T follicular helper cell (primary cell): ENCODE measurements around the gene GEMIN4.
"Not testable (repeated sequence)": the region's sequence is repeated elsewhere in the genome, so short reads cannot be mapped to it uniquely, and the experiment has no call there.

Experiments used
- DNase-seq: peaks from one replicate; pipeline ENCODE4 v3.0.0-alpha.2; 2020; ENCODE audit warnings: low read depth

The GEMIN4 gene

DNA sequence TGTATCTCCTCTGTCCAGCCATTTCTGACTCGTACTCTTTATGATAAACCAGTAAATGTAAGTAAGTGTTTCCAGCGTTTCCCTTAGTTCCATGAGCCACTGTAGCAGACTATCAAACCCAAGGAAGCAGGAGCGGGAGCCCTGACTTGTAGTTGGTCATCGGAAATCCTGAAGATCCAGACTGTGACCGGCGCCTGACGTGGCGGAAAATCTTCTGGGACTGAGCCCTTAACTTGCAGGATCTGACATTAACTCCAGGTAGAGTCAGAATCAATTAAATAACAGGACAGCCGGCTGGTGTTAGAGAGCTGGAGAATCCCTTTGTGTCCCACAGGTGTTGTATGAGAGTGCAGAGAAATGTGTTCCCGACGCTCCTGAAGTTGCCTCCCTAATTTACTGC lies 26.0 kb upstream of the GEMIN4 start:
- no peak for DNase-seq

DNA sequence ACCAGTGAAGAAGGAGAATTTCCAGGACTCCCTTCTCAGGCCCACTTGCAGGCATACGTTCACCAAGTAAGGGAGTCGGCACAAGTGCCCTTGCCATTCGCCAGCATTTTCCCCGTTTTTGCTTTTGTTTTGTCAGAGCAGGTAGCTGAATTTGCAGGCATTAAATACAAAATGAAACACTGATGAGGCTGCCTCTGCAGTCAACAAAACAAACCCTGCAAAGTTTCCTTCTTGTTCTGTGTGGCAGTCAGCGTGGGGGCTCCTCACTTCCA lies 22.2 kb upstream of the GEMIN4 start:
- DNase-seq = no peak

DNA sequence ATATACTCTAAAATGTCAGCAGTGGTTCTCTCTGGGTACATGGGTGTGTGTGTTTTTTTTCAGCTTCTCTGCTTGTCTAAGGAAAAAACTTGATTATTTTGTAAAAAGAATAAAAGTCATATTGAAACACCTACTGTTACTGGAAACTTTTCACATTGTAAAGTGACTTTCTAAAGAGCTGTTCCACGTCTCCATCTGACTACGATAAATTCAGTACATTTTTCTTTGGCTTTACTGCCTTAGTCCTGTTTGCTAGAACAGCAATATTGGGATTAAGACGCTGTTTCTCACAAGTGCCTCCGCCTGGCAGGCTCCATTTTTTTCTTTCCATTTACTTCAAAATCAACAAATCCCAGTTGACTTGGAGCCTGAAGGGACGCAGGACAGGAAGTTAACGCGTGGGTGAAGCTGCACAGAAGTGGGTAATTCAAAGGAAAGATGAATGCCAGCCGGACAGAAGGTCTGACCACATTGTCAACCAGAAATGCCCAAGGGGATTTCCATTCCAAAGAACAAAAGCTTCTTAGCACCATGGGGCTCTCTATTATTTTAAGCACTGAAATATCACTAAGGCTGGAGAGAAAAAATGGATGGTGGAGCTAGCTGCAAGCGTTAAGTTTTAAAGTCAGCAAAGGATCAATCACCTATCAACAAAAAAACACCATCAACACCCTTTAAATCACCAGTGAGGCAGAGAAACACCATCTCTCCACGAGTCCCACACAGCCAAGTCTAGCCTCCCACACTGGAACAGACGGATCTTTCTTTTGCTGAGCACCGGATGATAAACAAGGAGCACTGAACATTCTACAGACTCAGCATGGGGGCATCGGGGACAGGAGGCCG lies 21.6 kb upstream of the GEMIN4 start:
- no peak for DNase-seq

DNA sequence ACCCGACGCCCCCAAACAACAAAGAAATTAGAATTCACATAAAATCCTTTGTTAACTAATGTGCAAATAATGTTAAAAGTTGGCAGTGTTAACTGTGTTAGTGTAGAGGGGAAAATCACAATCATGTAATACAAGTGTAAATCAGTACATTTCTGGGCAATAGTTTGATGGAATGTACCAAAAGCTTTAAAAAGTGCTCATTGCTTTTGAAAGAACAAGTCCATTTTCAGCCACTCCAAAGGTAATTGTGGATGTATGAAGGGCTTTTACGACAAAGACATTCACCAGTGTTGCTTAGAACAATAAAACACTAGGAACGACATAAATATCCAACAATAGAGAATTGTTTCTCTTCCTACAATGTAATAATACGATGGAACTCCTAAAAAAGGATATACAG lies 21.0 kb upstream of the GEMIN4 start:
- DNase-seq = no peak

DNA sequence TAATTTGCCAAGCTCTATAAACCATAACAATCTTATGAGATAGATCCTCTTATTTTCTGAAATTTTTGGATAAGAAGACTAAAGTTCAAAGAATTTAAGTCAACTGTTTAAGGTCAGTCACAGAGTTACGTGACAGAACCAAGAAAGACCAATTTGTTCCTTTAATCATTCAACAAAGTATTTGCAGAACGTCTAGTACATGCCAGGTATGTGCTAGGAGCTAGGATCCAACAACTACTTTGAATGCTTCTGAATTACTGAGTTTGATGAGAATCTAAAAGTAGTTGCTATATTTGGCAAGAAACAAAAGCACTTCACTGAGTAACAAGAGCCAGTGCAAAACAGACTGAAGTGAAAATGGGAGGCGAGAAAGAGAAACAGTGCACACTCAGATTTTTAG lies 15.0 kb upstream of the GEMIN4 start:
- no peak for DNase-seq

DNA sequence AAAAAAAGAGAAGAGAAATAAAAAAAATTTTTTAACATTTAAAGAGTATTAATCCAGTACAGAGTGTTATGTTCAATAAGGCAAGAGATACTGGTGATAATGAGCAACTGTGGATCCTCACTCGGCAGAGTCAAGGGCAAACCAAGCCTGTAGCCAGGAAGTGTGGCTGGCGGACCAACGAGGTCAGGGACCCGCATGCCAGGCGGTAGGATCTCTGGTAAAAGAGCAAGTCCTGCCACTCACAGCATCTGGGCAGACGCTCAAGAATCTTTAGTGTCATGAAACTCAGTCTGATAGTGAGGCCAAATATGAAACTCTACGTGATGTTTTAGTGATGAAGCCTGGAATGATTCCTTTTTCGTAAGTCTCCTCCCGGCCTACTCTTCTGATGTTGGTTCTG lies 8.3 kb upstream of the GEMIN4 start:
- DNase-seq = no peak

DNA sequence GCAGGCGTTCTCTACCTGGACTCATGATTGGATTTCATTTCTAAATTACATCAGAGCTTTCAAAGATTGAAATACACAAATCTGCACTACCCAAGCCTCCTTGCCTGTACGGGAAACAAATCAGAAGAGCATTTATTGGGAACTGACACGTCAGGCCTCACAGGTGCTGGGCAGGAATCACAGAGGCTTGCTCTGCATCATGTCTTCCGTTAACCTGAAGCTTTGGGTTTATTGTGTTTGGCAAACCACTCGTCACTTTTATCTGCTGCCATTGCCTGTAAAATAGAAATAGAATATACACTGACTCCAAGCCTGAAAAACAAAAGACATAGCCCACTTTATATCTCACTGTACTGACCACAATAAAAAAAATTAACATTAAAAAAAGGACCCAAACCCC lies 7.9 kb upstream of the GEMIN4 start:
- DNase-seq = no peak

DNA sequence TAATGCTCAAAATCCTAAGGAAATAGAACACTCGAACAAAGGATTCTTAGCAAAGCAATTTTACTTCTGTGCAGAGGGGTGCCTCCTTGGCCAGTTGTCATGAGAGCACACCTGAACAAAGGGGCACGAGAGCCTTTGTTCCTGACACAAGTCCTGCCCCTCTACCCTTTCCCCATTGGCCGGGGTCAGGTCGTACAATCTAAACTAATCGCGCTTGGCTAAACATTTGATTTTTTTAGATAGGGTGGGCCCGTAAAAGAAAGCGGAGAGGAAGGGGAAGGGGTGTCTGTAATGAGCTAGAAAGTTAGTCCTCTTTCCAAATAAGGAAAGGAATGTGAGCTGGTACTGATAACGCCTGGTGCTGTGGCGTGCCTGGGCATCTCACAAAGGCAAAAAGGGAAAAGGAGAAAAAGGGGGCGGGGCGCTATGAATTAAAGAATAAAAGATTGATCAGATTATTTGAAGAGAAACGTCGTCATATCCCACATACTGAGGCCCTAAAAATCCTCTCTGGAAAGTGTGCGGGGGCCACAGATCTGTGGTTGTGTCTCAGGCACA lies 4.0 kb upstream of the GEMIN4 start:
- not testable (repeated sequence) for DNase-seq

DNA sequence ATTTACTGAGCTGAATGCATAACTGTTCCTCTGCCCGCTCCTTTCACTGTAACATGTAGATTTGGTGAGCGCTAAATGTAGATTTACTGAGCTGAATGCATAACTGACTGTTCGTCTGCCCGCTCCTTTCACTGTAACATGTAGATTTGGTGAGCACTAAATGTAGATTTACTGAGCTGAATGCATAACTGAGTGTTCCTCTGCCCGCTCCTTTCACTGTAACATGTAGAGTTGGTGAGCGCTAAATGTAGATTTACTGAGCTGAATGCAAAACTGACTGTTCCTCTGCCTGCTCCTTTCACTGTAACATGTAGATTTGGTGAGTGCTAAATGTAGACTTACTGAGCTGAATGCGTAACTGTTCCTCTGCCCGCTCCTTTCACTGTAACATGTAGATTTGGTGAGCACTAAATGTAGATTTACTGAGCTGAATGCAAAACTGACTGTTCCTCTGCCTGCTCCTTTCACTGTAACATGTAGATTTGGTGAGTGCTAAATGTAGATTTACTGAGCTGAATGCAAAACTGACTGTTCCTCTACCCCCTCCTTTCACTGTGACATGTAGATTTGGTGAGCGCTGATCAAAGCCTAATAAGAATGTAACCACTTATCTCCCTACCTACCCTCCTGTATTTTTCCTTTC lies 3.4 kb upstream of the GEMIN4 start:
- not testable (repeated sequence) for DNase-seq

DNA sequence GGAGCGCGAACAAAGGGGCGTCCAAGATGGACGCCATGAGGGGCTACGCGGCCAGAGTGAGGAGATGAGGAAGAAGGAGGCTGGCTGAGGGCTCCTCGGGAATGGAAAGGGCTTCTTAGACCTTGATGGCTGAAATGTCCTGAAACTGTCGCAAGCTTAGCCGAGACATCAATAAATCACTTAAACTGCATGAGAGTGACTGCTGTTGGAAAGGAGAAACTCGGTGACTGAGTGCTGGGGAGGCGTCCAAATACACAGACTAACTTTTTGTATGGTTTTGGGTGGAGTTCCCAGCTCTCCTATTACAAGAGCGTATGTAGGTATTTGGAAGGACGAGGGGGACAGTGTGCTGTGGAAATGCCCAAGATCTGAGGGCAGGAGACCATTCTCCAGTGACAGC lies 1.4 kb upstream of the GEMIN4 start:
- DNase-seq = no peak

DNA sequence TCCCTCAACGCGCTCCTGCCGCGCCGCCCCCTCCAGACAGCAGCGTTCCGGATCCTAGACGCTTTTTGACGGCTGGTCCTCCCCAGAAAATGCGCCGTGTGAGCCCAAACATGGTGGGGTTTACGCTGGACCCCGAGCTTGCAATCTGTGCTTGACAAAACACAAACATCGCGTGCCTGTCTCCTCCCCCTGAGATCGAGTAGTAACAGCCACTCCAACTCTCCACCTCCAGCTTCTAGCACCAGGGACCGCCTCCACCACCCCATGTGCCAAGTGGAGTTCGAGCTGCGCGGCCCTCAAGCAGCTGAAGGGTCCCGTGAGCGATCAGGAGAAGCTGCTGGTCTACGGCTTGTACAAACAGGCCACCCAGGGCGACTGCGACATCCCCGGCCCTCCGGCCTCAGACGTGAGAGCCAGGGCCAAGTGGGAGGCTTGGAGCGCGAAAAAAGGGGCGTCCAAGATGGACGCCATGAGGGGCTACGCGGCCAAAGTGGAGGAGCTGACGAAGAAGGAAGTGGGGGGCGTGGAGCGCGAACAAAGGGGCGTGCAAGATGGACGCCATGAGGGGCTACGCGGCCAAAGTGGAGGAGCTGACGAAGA lies 656 bp upstream of the GEMIN4 start:
- DNase-seq = no peak

DNA sequence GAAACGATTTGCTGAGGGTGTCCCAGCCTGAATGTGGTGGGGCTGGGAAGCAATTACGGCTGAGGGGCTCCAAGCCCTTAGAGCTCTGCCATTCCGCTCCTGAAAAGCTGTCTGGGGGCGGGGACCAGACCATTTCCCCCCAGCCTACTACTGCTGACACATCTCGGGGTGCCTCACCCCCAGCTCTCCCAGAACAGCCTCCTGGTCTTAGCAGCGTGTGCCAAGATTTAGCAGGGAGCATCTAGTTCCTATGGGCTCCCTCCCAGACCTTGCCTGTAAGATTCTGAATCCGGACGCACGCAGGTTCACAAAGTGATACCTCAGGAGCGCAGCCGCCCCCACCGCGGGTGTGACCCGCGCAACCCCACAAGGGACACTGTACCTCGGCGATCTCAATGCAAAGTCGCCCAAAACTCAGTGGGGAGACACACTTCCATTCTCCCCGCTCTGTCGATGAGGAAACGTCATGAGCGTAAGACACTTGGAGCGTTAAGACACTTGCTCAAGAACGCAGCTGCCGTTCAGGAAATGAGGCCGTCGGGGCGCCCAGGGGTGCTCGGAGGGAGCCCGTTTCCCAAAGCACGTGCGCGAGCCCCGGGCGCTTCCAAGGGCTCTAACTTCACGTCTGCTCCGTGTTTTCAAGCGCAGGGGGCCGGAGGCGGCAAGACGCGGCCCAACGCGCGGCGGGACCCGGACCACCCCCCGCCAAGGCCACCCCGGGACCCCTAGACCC lies 629 bp downstream of the GEMIN4 start:
- DNase-seq = no peak

DNA sequence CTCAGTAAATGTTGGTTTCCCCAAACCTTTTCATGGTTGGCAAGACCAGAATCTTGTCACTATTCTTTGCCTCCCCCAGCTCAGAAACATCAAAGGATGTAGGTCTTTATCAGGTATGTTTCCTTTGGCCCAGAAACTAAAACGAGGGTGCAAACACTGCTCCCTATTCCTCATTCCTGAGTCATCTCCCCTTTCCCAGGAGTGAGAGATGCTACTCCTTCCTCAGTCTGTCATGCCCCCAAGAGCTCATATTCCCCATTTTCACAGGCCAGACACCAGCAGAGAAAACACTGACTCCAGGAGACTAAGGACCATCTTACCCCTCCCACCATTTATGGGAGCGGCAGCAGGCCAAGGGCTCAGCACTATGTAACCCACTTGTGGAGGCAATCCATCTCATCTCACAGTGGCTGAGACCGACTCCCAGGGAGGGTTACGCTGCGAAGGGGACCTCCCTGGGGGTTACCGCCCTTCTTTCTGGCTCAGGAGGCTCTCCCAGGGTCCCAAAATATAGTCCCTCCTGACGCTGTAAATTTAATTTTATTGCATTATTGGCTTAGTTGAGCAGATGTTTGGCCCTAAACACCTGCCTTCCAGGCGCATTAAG lies 1.5 kb downstream of the GEMIN4 start:
- DNase-seq = no peak

DNA sequence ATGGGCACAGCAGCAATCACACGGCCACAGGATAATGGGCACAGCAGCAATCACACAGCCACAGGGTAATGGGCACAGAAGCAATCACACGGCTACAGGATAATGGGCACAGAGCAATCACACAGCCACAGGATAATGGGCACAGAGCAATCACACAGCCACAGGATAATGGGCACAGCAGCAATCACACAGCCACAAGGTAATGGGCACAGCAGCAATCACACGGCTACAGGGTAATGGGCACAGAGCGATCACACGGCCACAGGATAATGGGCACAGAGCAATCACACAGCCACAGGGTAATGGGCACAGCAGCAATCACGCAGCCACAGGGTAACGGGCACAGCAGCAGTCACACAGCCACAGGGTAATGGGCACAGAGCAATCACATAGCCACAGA lies 2.7 kb downstream of the GEMIN4 start:
- not testable (repeated sequence) for DNase-seq

DNA sequence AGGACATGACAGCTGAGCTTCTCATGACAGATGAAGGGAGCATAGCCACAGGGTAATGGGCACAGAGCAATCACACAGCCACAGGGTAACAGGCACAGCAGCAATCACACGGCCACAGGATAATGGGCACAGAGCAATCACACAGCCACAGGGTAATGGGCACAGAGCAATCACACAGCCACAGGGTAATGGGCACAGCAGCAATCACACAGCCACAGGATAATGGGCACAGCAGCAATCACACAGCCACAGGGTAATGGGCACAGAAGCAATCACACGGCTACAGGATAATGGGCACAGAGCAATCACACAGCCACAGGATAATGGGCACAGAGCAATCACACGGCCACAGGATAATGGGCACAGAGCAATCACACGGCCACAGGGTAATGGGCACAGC lies 3.5 kb downstream of the GEMIN4 start:
- DNase-seq = not testable (repeated sequence)

DNA sequence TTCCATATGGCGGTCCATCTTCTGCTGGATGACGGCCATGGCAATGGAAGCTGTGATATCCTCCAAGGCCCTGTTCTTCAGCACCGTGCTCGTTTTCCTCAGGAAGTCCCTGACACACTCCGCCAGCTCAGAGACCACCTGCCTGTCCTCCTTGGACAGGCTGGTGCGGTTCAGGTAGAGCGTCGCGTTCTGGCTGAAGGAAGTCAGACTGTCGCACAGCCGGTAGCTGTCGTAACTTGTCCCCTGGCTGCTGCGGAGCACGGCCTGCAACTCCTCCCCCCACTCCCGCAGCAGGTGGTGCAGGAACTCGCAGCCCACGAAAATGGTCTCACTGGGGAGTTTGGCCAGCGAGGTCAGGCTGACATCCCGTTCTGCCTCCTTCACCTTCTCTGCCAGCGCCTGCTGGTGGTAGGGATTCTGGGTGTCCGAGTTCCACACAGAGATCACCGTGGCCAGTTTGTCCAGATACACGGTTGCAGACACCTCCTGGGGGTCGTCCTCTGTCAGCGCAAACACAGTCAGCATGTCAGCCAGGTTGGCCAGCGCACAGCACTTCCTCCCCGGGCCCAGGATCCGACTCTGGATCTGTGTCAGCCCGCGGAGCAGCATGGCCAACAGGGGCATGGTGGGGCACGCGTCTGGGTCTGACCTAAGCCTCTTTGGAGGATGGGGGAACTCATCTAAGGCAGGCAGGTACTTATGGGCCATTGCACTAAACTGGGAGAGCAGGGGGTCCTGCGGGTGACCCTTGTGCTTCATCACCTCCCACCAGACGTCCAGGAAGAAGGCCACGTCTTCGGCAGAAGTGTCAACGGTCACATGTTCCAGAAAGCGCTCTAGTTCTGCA lies 5.1 kb downstream of the GEMIN4 start:
- no peak for DNase-seq

DNA sequence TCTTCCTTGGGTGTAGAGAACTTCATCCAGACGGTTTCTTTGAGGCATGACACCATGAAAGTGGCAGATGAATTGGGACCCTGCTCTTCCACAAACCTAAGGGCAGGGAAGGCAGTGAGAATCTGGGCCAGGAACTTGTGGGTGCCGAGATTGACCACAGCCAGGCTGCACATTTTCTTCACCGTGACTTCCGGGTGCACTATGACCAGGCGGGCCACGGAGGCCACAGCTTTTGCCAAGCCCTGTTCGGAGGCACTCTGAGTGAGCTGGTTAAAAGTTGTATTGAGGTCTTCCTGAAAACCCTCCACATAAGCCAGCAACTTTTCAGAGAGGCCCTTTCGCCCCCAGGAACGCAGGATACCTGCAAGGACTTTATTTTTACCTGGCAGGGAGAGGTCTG lies 5.9 kb downstream of the GEMIN4 start:
- no peak for DNase-seq

DNA sequence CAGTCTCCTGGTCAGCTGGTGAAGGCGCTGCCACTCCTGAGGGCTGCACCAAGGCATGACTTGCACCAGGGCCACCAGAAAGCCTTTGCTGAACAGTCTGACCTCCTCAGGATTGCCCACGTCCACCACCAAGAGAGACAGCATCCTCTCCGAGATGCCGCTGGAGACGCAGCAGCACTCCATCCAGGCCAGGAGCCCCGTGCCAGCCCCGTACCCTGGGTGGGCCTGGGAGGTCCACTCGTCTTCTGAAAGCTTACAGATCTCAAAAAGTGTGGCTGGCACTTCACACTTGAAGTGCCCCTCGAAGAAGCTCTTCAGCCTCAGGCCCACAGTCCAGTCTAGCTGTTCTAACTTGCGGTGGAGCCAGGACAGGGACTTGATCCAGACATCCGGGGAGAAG lies 6.7 kb downstream of the GEMIN4 start:
- DNase-seq = no peak

DNA sequence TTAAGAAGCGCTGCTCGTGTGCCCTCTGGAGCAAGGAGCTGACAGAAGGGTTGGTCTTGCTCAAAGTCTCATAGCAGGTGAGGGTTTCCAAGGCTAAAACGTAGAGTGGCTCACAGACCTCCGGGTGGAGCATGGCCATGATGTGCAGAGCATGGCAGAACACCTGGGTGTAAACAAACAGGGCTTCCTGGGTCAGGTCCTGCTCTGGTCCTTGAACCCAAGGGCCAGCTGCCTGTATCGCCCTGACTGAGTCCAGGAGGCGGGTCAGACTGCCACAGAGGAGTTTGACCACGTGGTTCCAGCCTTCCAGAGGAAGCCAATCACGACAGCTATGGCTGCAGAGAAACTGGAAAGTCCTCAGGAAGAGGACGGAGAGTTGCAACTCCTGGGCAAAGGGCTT lies 7.1 kb downstream of the GEMIN4 start:
- no peak for DNase-seq

DNA sequence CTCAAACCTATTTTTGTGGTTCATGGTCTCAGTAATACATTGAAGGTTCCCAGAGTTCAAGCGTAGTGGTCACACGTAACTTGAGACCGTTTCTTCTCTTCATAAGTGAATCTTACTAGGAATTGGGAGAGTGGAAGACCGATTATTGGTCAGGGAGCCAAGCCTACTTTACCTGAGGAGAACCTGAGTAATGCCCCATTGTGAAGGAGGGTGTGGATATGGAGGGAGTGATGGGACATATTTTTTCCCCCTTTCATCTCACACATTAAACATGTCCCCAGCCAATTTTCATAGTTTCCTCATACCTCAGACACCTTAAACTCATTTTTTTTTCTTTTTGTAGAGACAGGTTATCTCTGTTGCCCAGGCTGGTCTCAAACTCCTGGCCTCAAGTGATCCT lies 8.9 kb downstream of the GEMIN4 start:
- DNase-seq = no peak

DNA sequence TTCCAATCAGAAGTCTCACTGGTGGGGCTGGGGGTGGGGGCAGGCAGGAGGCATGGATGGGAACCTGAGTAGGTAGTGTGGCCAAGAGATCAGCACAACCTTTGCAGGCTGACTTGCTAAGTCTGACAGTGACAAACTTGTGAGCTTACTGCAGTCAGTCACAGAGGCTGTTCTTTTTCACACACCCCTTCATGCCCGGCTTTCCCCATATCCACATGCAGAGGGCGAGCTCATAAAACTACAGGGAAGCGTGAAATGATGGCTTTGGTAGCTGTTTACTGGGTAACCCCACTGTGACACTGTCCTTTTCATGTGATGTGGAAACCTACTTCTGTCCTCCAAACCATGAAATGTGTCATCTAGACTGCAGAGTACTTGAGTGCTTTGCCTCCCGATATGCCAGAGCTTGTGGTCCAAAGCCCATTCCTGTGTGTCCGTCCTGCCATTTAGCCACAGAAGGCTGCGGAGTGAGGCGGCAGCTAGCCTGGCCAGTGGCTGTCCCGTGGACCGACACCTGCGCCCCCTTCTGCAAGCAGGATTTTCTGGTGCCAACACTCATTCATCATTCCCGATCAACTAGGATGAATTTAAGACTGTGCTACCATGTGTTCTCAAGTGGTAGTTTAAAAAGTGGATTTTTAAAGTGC lies 9.8 kb downstream of the GEMIN4 start:
- no peak for DNase-seq
